Neutrophil (primary cell): ENCODE results near the gene TRABD2B.

Experiments used
- H3K27ac ChIP-seq: fragments of 200-600 bp; sonication (generic); 2 replicates; pipeline ENCODE4 v1.5.1; 2016; ENCODE audit warnings: mild to moderate bottlenecking, moderate library complexity
- H3K27me3 ChIP-seq: fragments of 200-600 bp; sonication (generic); 2 replicates; pipeline ENCODE4 v1.6.0; 2016; ENCODE audit warnings: mild to moderate bottlenecking
- H3K36me3 ChIP-seq: fragments of 200-600 bp; sonication (generic); 2 replicates; pipeline ENCODE4 v1.5.1; 2017
- H3K4me1 ChIP-seq, 2 experiments: fragments of 200-600 bp in 1 of 2; sonication (generic) in 1 of 2; 1 replicate in 1 of 2; 2 replicates in 1 of 2; pipeline versions ENCODE4 v1.5.1 to v1.6.1; 2013 to 2016; ENCODE audit warnings: low read depth in 1 of 2, low read length in 1 of 2, mild to moderate bottlenecking in 1 of 2, moderate library complexity in 1 of 2; ENCODE audit not compliant: control insufficient read depth in 1 of 2, insufficient read depth in 1 of 2
- H3K4me3 ChIP-seq, 2 experiments: fragments of 200-600 bp in 1 of 2; sonication (generic) in 1 of 2; 1 replicate in 1 of 2; 2 replicates in 1 of 2; pipeline ENCODE4 v1.5.1; 2013 to 2016; ENCODE audit warnings: low read depth in 1 of 2, low read length in 1 of 2, mild to moderate bottlenecking in 1 of 2, moderate library complexity in 1 of 2
- H3K9me3 ChIP-seq: fragments of 200-600 bp; sonication (generic); 2 replicates; pipeline ENCODE4 v1.5.1; 2016
- TF ChIP-seq, protein P1 (sequence below): fragments of 200-600 bp; sonication (generic); IDR thresholded peaks from 2 replicates; pipeline ENCODE4 v1.5.1; 2016; ENCODE audit warnings: antibody characterized with exemption

The TRABD2B gene

DNA sequence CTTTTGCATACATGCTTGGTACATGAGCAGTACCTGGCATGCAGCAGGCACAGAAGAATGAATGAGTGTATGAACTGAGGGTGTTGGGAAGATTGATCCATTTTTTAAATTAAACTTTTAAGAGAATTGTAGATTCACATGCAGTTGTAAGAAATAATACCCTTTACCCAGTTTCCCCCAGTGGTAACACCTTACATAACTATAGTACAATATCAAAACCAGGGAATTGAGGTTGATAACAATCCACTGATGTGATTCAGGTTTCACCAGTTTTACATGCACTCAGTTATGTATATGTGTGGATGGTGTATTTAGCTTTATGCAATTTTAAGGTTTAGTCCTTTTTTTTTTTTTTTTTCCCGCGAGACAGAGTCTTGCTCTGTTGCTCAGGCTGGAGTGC is 20.5 kb downstream of the TRABD2B start:
- TF ChIP-seq, protein P1, sequence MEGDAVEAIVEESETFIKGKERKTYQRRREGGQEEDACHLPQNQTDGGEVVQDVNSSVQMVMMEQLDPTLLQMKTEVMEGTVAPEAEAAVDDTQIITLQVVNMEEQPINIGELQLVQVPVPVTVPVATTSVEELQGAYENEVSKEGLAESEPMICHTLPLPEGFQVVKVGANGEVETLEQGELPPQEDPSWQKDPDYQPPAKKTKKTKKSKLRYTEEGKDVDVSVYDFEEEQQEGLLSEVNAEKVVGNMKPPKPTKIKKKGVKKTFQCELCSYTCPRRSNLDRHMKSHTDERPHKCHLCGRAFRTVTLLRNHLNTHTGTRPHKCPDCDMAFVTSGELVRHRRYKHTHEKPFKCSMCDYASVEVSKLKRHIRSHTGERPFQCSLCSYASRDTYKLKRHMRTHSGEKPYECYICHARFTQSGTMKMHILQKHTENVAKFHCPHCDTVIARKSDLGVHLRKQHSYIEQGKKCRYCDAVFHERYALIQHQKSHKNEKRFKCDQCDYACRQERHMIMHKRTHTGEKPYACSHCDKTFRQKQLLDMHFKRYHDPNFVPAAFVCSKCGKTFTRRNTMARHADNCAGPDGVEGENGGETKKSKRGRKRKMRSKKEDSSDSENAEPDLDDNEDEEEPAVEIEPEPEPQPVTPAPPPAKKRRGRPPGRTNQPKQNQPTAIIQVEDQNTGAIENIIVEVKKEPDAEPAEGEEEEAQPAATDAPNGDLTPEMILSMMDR: no peak
- Histone ChIP-seq H3K27me3 (peaks cover 17% of the 10 kb centered on the region), H3K27ac (no peak overlapping the region), H3K4me3 (no peak overlapping the region), H3K4me1 (no peaks in the 10 kb centered on the region), H3K36me3 (no peaks in the 10 kb centered on the region), H3K9me3 (no peaks in the 10 kb centered on the region)

DNA sequence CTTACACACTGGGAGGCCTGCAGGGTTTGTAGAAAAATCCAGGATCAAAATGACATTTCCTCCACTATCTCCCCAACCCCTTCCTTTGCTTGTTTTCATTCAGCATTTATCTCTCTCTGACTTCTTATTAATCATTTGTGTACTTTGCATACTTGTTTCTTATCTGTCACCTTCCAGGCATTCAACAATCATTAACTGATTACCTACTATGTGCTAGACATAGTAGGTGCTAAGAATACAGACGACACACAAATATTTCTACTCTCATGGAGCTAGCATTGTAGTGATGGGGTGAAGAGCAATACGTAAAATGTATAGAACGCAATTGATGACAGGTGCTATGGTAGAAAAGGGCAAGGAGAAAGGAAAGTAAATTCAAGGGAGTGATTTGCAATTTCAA is 20.9 kb downstream of the TRABD2B start:
- H3K27me3 ChIP-seq: peaks cover 13% of the 10 kb centered on the region
- no peaks in the 10 kb centered on the region for H3K9me3 ChIP-seq
- H3K36me3 ChIP-seq: no peaks in the 10 kb centered on the region
- no peak overlapping the region for H3K4me3 ChIP-seq
- H3K27ac ChIP-seq: no peak overlapping the region
- TF ChIP-seq, protein P1: no peak
- no peaks in the 10 kb centered on the region for H3K4me1 ChIP-seq

DNA sequence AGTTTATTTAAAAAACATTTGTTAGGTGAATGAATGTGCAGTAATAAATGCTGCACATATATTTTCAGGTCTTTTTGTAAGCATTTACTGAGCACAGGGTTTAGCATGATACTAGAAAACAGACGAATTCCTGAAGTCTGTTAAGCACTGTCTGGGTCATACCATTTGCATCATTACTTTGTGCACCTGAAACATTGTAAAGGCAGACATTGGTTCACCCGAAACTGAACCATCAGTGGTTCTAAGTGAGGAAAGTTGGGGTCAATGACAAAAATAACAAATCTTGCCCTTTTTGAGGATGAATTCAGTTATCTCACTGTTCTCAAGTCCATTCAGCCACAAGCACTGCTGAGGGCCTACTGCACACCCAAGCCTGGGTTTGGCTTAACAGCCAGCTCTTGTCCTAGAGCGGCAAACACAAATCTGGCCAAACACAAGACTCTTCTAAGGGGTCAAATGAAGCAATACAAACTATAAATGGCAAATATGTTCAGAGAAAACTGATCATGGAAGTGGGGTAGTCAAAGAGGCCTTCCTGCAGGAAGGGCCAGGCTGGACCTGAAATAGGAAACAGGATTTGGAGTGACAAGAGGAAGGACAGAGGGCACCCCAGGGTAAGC is 21.8 kb downstream of the TRABD2B start:
- peaks cover 13% of the 10 kb centered on the region for H3K27me3 ChIP-seq
- no peaks in the 10 kb centered on the region for H3K36me3 ChIP-seq
- no peaks in the 10 kb centered on the region for H3K9me3 ChIP-seq
- no peak overlapping the region for H3K27ac ChIP-seq
- H3K4me3 ChIP-seq: no peak overlapping the region
- TF ChIP-seq, protein P1: no peak
- H3K4me1 ChIP-seq: no peaks in the 10 kb centered on the region

DNA sequence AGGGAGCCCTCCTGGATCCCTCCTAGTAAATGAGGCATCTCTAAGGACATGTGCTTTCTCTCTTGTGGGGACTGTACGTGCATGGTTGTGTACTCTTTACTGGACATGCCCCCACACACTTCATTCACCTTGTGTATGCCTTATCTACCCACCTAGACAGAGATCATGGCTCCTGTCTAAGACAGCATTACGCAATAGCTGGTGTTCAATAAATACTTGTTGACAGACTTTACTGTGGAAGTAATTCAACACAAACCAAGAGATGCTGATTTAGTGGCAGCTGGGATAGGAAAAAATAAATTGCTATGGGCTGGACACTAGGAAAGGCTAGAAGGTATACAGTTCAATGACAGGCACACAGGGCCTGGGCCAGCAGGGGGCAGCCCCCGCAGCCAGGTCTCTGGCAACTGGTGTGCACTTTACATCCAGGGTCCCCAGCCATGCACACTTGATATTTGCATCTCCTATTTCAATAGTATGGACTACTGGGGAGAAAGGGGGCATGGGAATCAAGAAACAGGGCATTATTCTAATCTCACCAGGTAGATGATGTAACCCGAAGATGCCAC is 24.2 kb downstream of the TRABD2B start:
- H3K9me3 ChIP-seq: no peaks in the 10 kb centered on the region
- H3K27ac ChIP-seq: no peak overlapping the region
- H3K4me3 ChIP-seq: no peak overlapping the region
- H3K4me1 ChIP-seq: no peaks in the 10 kb centered on the region
- H3K27me3 ChIP-seq: peaks cover 15% of the 10 kb centered on the region
- TF ChIP-seq, protein P1: no peak
- H3K36me3 ChIP-seq: no peaks in the 10 kb centered on the region

DNA sequence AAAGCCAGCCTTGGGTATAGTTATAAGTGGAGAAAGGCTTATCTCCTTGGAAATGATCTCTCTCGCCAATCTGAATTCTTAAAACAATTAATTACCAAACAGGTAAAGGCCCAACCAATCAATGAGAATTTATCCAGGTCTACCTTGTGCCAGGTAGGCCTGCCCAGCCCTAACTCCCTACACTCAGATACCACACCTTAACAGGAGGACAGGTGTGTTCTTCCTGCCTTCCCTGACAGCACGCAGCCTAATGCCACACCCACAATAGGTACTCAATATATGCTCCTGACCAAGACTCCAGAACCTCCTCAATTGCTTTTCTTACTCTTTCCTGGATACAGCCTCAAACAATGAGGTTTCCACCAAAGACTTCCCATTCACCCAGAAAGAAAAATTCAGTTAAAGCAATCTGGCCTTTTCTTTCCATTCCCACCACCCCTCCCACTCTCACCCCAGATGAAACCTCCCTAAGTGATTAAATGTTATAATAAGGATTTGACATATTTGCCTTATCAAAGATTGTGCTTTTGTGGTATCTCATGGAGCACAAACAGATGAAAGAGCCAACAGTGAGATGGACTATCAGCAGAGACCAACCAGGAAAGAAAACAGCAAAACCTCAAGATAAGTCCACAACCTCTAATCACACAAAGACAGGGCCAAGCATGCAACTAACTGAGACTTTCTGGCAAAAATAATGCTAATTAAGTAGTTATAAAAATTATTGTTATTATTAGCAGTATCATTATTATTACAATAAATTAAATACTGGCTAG is 25.6 kb downstream of the TRABD2B start:
- Histone ChIP-seq H3K9me3 (no peaks in the 10 kb centered on the region), H3K4me3 (no peak overlapping the region), H3K27ac (no peak overlapping the region), H3K36me3 (no peaks in the 10 kb centered on the region), H3K4me1 (no peaks in the 10 kb centered on the region), H3K27me3 (peaks cover 16% of the 10 kb centered on the region)
- TF ChIP-seq, protein P1: no peak
